SK-N-SH treated with all-trans-retinoic acid at 6 μM for 48 hours (cell line): ENCODE data around the gene CCDC93.

Experiments
- CSRNP3 ChIP-seq: fragments of 250-450 bp; sonication (Bioruptor Pico); IDR thresholded peaks from 2 replicates; pipeline ENCODE4 v1.5.1; 2021; ENCODE audit warnings: mild to moderate bottlenecking, moderate library complexity
- OSR1 ChIP-seq: fragments of 250-450 bp; sonication (Bioruptor Pico); IDR thresholded peaks from 2 replicates; pipeline ENCODE4 v1.8.0; 2022; ENCODE audit warnings: moderate library complexity, mild to moderate bottlenecking, inconsistent platforms
- PPARA ChIP-seq: fragments of 250-450 bp; sonication (Bioruptor Pico); IDR thresholded peaks from 2 replicates; pipeline ENCODE4 v1.5.0; 2020; ENCODE audit warnings: mild to moderate bottlenecking, borderline replicate concordance
- ZFP3 ChIP-seq: fragments of 250-450 bp; sonication (Bioruptor Pico); IDR thresholded peaks from 2 replicates; pipeline ENCODE4 v1.5.0; 2020; ENCODE audit warnings: mild to moderate bottlenecking, moderate library complexity
- TF ChIP-seq, protein P1 (sequence below): fragments of 250-450 bp; sonication (Bioruptor Pico); IDR thresholded peaks from 2 replicates; pipeline ENCODE4 v1.8.0; 2020; ENCODE audit warnings: mild to moderate bottlenecking, moderate library complexity, borderline replicate concordance
- TF ChIP-seq, protein P2 (sequence below): fragments of 250-450 bp; sonication (Bioruptor Pico); IDR thresholded peaks from 2 replicates; pipeline ENCODE4 v1.5.1; 2020; ENCODE audit warnings: low read depth, mild to moderate bottlenecking, moderate library complexity

- TF ChIP-seq PPARA (CRISPR knock-in tag), result no peak
- TF ChIP-seq ZFP3 (CRISPR knock-in tag), result no peak
- no peak for TF ChIP-seq CSRNP3 (CRISPR knock-in tag)
- TF ChIP-seq, protein P1, sequence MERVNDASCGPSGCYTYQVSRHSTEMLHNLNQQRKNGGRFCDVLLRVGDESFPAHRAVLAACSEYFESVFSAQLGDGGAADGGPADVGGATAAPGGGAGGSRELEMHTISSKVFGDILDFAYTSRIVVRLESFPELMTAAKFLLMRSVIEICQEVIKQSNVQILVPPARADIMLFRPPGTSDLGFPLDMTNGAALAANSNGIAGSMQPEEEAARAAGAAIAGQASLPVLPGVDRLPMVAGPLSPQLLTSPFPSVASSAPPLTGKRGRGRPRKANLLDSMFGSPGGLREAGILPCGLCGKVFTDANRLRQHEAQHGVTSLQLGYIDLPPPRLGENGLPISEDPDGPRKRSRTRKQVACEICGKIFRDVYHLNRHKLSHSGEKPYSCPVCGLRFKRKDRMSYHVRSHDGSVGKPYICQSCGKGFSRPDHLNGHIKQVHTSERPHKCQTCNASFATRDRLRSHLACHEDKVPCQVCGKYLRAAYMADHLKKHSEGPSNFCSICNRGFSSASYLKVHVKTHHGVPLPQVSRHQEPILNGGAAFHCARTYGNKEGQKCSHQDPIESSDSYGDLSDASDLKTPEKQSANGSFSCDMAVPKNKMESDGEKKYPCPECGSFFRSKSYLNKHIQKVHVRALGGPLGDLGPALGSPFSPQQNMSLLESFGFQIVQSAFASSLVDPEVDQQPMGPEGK (CRISPR knock-in tag), result no peak
- TF ChIP-seq, protein P2, sequence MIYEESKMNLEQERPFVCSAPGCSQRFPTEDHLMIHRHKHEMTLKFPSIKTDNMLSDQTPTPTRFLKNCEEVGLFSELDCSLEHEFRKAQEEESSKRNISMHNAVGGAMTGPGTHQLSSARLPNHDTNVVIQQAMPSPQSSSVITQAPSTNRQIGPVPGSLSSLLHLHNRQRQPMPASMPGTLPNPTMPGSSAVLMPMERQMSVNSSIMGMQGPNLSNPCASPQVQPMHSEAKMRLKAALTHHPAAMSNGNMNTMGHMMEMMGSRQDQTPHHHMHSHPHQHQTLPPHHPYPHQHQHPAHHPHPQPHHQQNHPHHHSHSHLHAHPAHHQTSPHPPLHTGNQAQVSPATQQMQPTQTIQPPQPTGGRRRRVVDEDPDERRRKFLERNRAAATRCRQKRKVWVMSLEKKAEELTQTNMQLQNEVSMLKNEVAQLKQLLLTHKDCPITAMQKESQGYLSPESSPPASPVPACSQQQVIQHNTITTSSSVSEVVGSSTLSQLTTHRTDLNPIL (CRISPR knock-in tag), result no peak
- TF ChIP-seq OSR1 (CRISPR knock-in tag), result no peak
These were observed 73.4 kb downstream of the CCDC93 start for GRCh38 chr2:117940436-117940835.
